Right lobe of liver (tissue), 4 donors: Measurements from ENCODE around the gene FOSB.

Source experiments
- POLR2A ChIP-seq: fragments of 450-650 bp; IDR thresholded peaks from one replicate; pipeline ENCODE4 v1.6.1; 2017; ENCODE audit warnings: antibody characterized with exemption, mild to moderate bottlenecking
- TF ChIP-seq, protein P1 (sequence below), 4 donors: fragments of 200-600 bp in 3 of 4; fragments of 450-650 bp in 1 of 4; IDR thresholded peaks; one replicate each; pipeline versions ENCODE4 v1.5.1 to v1.8.0; 2016 to 2022; ENCODE audit warnings: antibody characterized with exemption in 4 of 4, mild to moderate bottlenecking in 2 of 4
- donor health status: DM: no; HTN: no; CAD: no.
- donor health status: DM: no; HTN: no; CAD: no.
- donor health status: DM: no; HTN: yes; CAD: no.

GRCh38 chr19:45470762-45471081 lies 2.9 kb downstream of the FOSB start:
- TF ChIP-seq, protein P1, sequence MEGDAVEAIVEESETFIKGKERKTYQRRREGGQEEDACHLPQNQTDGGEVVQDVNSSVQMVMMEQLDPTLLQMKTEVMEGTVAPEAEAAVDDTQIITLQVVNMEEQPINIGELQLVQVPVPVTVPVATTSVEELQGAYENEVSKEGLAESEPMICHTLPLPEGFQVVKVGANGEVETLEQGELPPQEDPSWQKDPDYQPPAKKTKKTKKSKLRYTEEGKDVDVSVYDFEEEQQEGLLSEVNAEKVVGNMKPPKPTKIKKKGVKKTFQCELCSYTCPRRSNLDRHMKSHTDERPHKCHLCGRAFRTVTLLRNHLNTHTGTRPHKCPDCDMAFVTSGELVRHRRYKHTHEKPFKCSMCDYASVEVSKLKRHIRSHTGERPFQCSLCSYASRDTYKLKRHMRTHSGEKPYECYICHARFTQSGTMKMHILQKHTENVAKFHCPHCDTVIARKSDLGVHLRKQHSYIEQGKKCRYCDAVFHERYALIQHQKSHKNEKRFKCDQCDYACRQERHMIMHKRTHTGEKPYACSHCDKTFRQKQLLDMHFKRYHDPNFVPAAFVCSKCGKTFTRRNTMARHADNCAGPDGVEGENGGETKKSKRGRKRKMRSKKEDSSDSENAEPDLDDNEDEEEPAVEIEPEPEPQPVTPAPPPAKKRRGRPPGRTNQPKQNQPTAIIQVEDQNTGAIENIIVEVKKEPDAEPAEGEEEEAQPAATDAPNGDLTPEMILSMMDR (IDR thresholded peaks at IDR 0.05): no peak
- no peak for TF ChIP-seq POLR2A
